Retinal pigment epithelial cell (primary cell): ENCODE measurements around the gene PLAAT3.
"Not testable (repeated sequence)": the region's sequence is repeated elsewhere in the genome, so short reads cannot be mapped to it uniquely, and the experiment has no call there.

ENCODE experiments used
- DNase-seq: peaks from one replicate; pipeline ENCODE4 v3.0.0-alpha.2; 2010; ENCODE audit warnings: low read depth
- H3K4me3 ChIP-seq: 2 replicates; pipeline ENCODE4 v1.5.1; 2011; ENCODE audit warnings: mild to moderate bottlenecking, low read length, control low read depth, moderate library complexity
- CTCF ChIP-seq: conservative IDR thresholded peaks from 2 replicates; pipeline ENCODE4 v1.5.1; 2011; ENCODE audit warnings: low read depth, low read length, control low read depth, inconsistent platforms

The PLAAT3 gene

GRCh38 chr11:63635762-63636465, 21.7 kb upstream of the PLAAT3 start:
- peak; percentile 91 for TF ChIP-seq CTCF
- no peak overlapping the region for H3K4me3 ChIP-seq
- DNase-seq = no peak

GRCh38 chr11:63629426-63629825, 15.2 kb upstream of the PLAAT3 start:
- no peak for DNase-seq
- TF ChIP-seq CTCF = no peak
- no peak overlapping the region for H3K4me3 ChIP-seq

- no peak for DNase-seq
- no peak overlapping the region for H3K4me3 ChIP-seq
- TF ChIP-seq CTCF = no peak
Measured at GRCh38 chr11:63623513-63624140, 9.4 kb upstream of the PLAAT3 start.

GRCh38 chr11:63622323-63622722, 8.1 kb upstream of the PLAAT3 start:
- H3K4me3 ChIP-seq = no peak overlapping the region
- no peak for TF ChIP-seq CTCF
- no peak for DNase-seq

GRCh38 chr11:63621071-63621470, 6.8 kb upstream of the PLAAT3 start:
- no peak overlapping the region for H3K4me3 ChIP-seq
- no peak for TF ChIP-seq CTCF
- DNase-seq = no peak

GRCh38 chr11:63619967-63620366, 5.7 kb upstream of the PLAAT3 start:
- no peak for DNase-seq
- H3K4me3 ChIP-seq = no peak overlapping the region
- TF ChIP-seq CTCF = no peak

- DNase-seq, H3K4me3 ChIP-seq: not testable (repeated sequence)
Measured at GRCh38 chr11:63617686-63618085, 3.5 kb upstream of the PLAAT3 start.
